PC-9 (cell line): ENCODE results near the gene MAVS. TPM values are rescaled to one million over a fixed set of nuclear protein-coding genes. Genes with fewer than 3 reads are reported as not detected.

Source experiments
- BruUV-seq: library from RNA; stranded (reverse); fragments of 400-500 nt; replicated peaks from 2 replicates; lab custom pipeline; 2021; lab: Mats Ljungman, UMichigan
- CTCF ChIA-PET: fragments of 300-600 bp; sonication (Branson Sonifier 250); formaldehyde crosslinking; loops from one replicate; lab custom pipeline; 2022; ENCODE audit warnings: antibody characterized with exemption; lab: Charles Lee
- POLR2A ChIA-PET: fragments of 300-600 bp; sonication (Branson Sonifier 250); formaldehyde crosslinking; loops from one replicate; lab custom pipeline; 2022; ENCODE audit warnings: antibody characterized with exemption; ENCODE audit not compliant: unreplicated experiment; lab: Charles Lee
- DNase-seq, 2 experiments: peaks; one replicate each; pipeline versions ENCODE4 v3.0.0 to v3.0.0-alpha.2; 2015 to 2022; ENCODE audit warnings: mixed read lengths in 1 of 2
- H2AFZ ChIP-seq: fragments of 200-600 bp; sonication (generic); 2 replicates; pipeline ENCODE4 v1.8.1; 2017; ENCODE audit warnings: antibody characterized with exemption
- H3F3A ChIP-seq: fragments of 200-600 bp; sonication (generic); 2 replicates; pipeline ENCODE4 v1.8.1; 2017; ENCODE audit warnings: antibody characterized with exemption, mild to moderate bottlenecking, low read depth; ENCODE audit not compliant: insufficient read depth
- H3K27ac ChIP-seq: fragments of 200-600 bp; sonication (generic); 2 replicates; pipeline ENCODE4 v1.6.1; 2016; ENCODE audit warnings: mixed run types
- H3K27me3 ChIP-seq: fragments of 200-600 bp; sonication (generic); 2 replicates; pipeline ENCODE4 v1.6.1; 2016; ENCODE audit warnings: low read depth, mixed run types; ENCODE audit not compliant: insufficient read depth
- H3K36me3 ChIP-seq: fragments of 200-600 bp; sonication (generic); 2 replicates; pipeline ENCODE4 v1.6.1; 2016; ENCODE audit warnings: low read depth, mixed run types
- H3K4me1 ChIP-seq: fragments of 200-600 bp; sonication (generic); replicated peaks from 2 replicates; pipeline ENCODE4 v1.6.1; 2016; ENCODE audit warnings: mixed run types; ENCODE audit not compliant: insufficient read depth
- H3K4me2 ChIP-seq: fragments of 200-600 bp; sonication (generic); 2 replicates; pipeline ENCODE4 v1.6.1; 2017; ENCODE audit warnings: mixed run types
- H3K4me3 ChIP-seq: fragments of 200-600 bp; sonication (generic); 2 replicates; pipeline ENCODE4 v1.6.1; 2016; ENCODE audit warnings: mixed run types
- H3K79me2 ChIP-seq: fragments of 200-600 bp; sonication (generic); 2 replicates; pipeline ENCODE4 v1.6.1; 2017; ENCODE audit warnings: low read depth, mixed run types
- H3K9me2 ChIP-seq: fragments of 200-600 bp; sonication (generic); 2 replicates; pipeline ENCODE4 v1.8.1; 2017; ENCODE audit warnings: mild to moderate bottlenecking; ENCODE audit not compliant: insufficient read depth
- H3K9me3 ChIP-seq: fragments of 200-600 bp; sonication (generic); 2 replicates; pipeline ENCODE4 v1.8.1; 2016; ENCODE audit warnings: low read depth; ENCODE audit not compliant: insufficient read depth
- H4K20me1 ChIP-seq: fragments of 200-600 bp; sonication (generic); 2 replicates; pipeline ENCODE4 v1.8.1; 2017; ENCODE audit not compliant: insufficient read depth
- CTCF ChIP-seq: fragments of 200-600 bp; sonication (generic); conservative IDR thresholded peaks from 2 replicates; pipeline ENCODE4 v1.6.1; 2017; ENCODE audit warnings: mixed run types, antibody characterized with exemption, mild to moderate bottlenecking, moderate library complexity
- EZH2 ChIP-seq: fragments of 200-600 bp; sonication (generic); IDR thresholded peaks from 2 replicates; pipeline ENCODE4 v1.8.0; 2017; ENCODE audit warnings: antibody characterized with exemption, low read depth
- intact Hi-C: fragments of 100-400 bp; cut with micrococcal nuclease; formaldehyde crosslinking; loops from one replicate; pipeline ENCODE4 v1.10.0; 2022; ENCODE audit not compliant: unreplicated experiment
- total RNA-seq: library from RNA; stranded (reverse); gene quantifications from 2 replicates; pipeline ENCODE4 v1.2.3, GENCODE V29; 2021

Gene MAVS
- total RNA-seq, 1 experiment from 2014 or later, result 61.3 TPM

GRCh38 chr20:3846378-3846739 is 275 bp upstream of the MAVS start:
- CTCF ChIA-PET, result no interaction called here
- H3K27me3 ChIP-seq, result no peaks in the 10 kb centered on the region
- peaks cover 46% of the 10 kb centered on the region for H3K79me2 ChIP-seq
- H3K4me3 ChIP-seq, result peak overlapping the region; percentile 100
- H3K9me3 ChIP-seq, result no peaks in the 10 kb centered on the region
- intact Hi-C loops, result loop anchor here (1.0 to 10.0 kb wide), 3 partner anchors 26 to 132 kb away; partner anchors contain the start of genes AP5S1, CENPB and SIGLEC1
- POLR2A ChIA-PET, result no interaction called here
- peaks cover 36% of the 10 kb centered on the region; the same call in 1 of the 2 replicates for H3F3A ChIP-seq
- DNase-seq, result no peak
- H3K36me3 ChIP-seq, result no peaks in the 10 kb centered on the region
- TF ChIP-seq EZH2, result no peak
- no peak for TF ChIP-seq CTCF
- peaks cover 7% of the 10 kb centered on the region; the same call in 1 of the 2 replicates for H4K20me1 ChIP-seq
- H3K4me1 ChIP-seq, result peaks cover 55% of the 10 kb centered on the region
- peak overlapping the region; percentile 99 for H2AFZ ChIP-seq
- BruUV-seq, result no TSS peak
- H3K27ac ChIP-seq, result peak overlapping the region; percentile 88
- H3K9me2 ChIP-seq, result no peaks in the 10 kb centered on the region
- H3K4me2 ChIP-seq, result peak overlapping the region; percentile 99

GRCh38 chr20:3847429-3847940 is 851 bp downstream of the MAVS start:
- peaks cover 36% of the 10 kb centered on the region; the same call in 1 of the 2 replicates for H3F3A ChIP-seq
- H3K79me2 ChIP-seq, result peaks cover 50% of the 10 kb centered on the region
- TF ChIP-seq CTCF (no peak), EZH2 (no peak)
- DNase-seq, result no peak
- POLR2A ChIA-PET, result no interaction called here
- CTCF ChIA-PET, result interaction anchor here (0.6 kb wide), 1 partner anchor 29 kb away, joined by 4 read pairs; no protein-coding TSS in a partner anchor
- peak overlapping the region; percentile 99 for H3K4me2 ChIP-seq
- H3K4me1 ChIP-seq, result peaks cover 48% of the 10 kb centered on the region
- no peaks in the 10 kb centered on the region for H3K36me3 ChIP-seq
- H2AFZ ChIP-seq, result peak overlapping the region; percentile 99
- BruUV-seq, result TSS peak; percentile 44
- H3K4me3 ChIP-seq, result peak overlapping the region; percentile 100
- peak overlapping the region; percentile 88 for H3K27ac ChIP-seq
- H3K9me3 ChIP-seq, result no peaks in the 10 kb centered on the region
- H3K27me3 ChIP-seq, result no peaks in the 10 kb centered on the region
- H4K20me1 ChIP-seq, result peaks cover 10% of the 10 kb centered on the region; the same call in 1 of the 2 replicates
- intact Hi-C loops, result loop anchor here (2.0 to 10.0 kb wide), 2 partner anchors 61 to 133 kb away; partner anchors contain the start of genes CENPB and SIGLEC1
- no peaks in the 10 kb centered on the region for H3K9me2 ChIP-seq

GRCh38 chr20:3848565-3848964 is 1.9 kb downstream of the MAVS start:
- Histone ChIP-seq H3K36me3 (no peaks in the 10 kb centered on the region), H3K9me3 (no peaks in the 10 kb centered on the region), H3K4me1 (peaks cover 37% of the 10 kb centered on the region), H3K4me3 (peak overlapping the region; percentile 5; the same call in 1 of the 2 replicates), H3K27me3 (no peaks in the 10 kb centered on the region), H2AFZ (no peak overlapping the region), H3K27ac (0 out of 2 replicates have a peak overlapping the region, but pooled peaks have one; percentile 6), H3K9me2 (no peaks in the 10 kb centered on the region), H4K20me1 (peaks cover 10% of the 10 kb centered on the region; the same call in 1 of the 2 replicates), H3K79me2 (peaks cover 50% of the 10 kb centered on the region), H3F3A (peaks cover 37% of the 10 kb centered on the region; the same call in 1 of the 2 replicates), H3K4me2 (peak overlapping the region; percentile 99; the same call in 1 of the 2 replicates)
- DNase-seq, result no peak
- TF ChIP-seq CTCF (no peak), EZH2 (no peak)
- no TSS peak for BruUV-seq
- CTCF ChIA-PET, result no interaction called here
- POLR2A ChIA-PET, result interaction anchor here (0.6 kb wide), 1 partner anchor 9 kb away, joined by 6 read pairs; no protein-coding TSS in a partner anchor
- intact Hi-C loops, result loop anchor here (10.0 kb wide), 1 partner anchor 134 kb away; the partner anchor contains the start of gene SIGLEC1
